GM12891 (cell line): Measurements from ENCODE around the gene GPC3.

Experiments used
- POLR2A ChIP-seq: IDR thresholded peaks from 2 replicates; pipeline ENCODE4 v1.6.1; 2011; ENCODE audit warnings: low read depth, low read length, control low read depth
- POLR2AphosphoS5 ChIP-seq: IDR thresholded peaks from 2 replicates; pipeline ENCODE4 v1.6.1; 2011; ENCODE audit warnings: low read depth, low read length, control low read depth

GRCh38 chrX:133580625-133581024, 404.8 kb downstream of the GPC3 start:
- no peak for TF ChIP-seq POLR2A
- TF ChIP-seq POLR2AphosphoS5, result no peak
